Nucleus accumbens (tissue), 56 donors: Measurements from ENCODE around the gene AATF.

ENCODE experiments used
- DNase-seq, 56 donors: peaks; one replicate each; lab custom pipeline; 2025; lab: John Stamatoyannopoulos, UW

Gene AATF

GRCh38 chr17:37031493-37032083, 82.8 kb downstream of the AATF start:
- DNase-seq, result no peak

- DNase-seq, result no peak
Observed at GRCh38 chr17:37037590-37038155, 88.9 kb downstream of the AATF start.

GRCh38 chr17:37039269-37039668, 90.5 kb downstream of the AATF start:
- no peak for DNase-seq

GRCh38 chr17:37041932-37042331, 93.2 kb downstream of the AATF start:
- DNase-seq, result no peak

GRCh38 chr17:37043201-37043600, 94.4 kb downstream of the AATF start:
- no peak for DNase-seq

GRCh38 chr17:37045351-37045922, 96.7 kb downstream of the AATF start:
- no peak for DNase-seq

GRCh38 chr17:37047631-37048104, 98.9 kb downstream of the AATF start:
- DNase-seq, result peak in 53 of 56 donors; percentile 7 to 92 (median 69)

- DNase-seq, result no peak
Observed at GRCh38 chr17:37048811-37049210, 100.1 kb downstream of the AATF start.

GRCh38 chr17:37050920-37051319, 102.2 kb downstream of the AATF start:
- DNase-seq, result peak in 3 of 56 donors; percentile 8 to 26 (median 25)

GRCh38 chr17:37051381-37051780, 102.6 kb downstream of the AATF start:
- no peak for DNase-seq

GRCh38 chr17:37051833-37052232, 103.1 kb downstream of the AATF start:
- DNase-seq, result no peak

GRCh38 chr17:37052450-37052849, 103.7 kb downstream of the AATF start:
- DNase-seq, result no peak

GRCh38 chr17:37054894-37055293, 106.1 kb downstream of the AATF start:
- no peak for DNase-seq

GRCh38 chr17:37056622-37057021, 107.9 kb downstream of the AATF start:
- no peak for DNase-seq

- DNase-seq, result no peak
Observed at GRCh38 chr17:37059493-37059892, 110.7 kb downstream of the AATF start.

GRCh38 chr17:37060094-37060493, 111.3 kb downstream of the AATF start:
- no peak for DNase-seq

GRCh38 chr17:37060928-37061327, 112.2 kb downstream of the AATF start:
- no peak for DNase-seq

GRCh38 chr17:37062021-37062420, 113.3 kb downstream of the AATF start:
- no peak for DNase-seq

GRCh38 chr17:37064206-37064605, 115.5 kb downstream of the AATF start:
- DNase-seq, result no peak

GRCh38 chr17:37064956-37065355, 116.2 kb downstream of the AATF start:
- DNase-seq, result no peak

GRCh38 chr17:37065486-37066321, 117.0 kb downstream of the AATF start:
- no peak for DNase-seq
